Stimulated activated CD8-positive, alpha-beta memory T cell treated with anti-CD3 and anti-CD28 coated beads, Interleukin-4, amount 100 ng/mL, for 24 hours (primary cell): ENCODE data around the gene DBX1.
"Not testable (repeated sequence)": the region's sequence is repeated elsewhere in the genome, so short reads cannot be mapped to it uniquely, and the experiment has no call there.

ENCODE experiments used
- DNase-seq: peaks from one replicate; pipeline ENCODE4 v3.0.0-alpha.2; 2020; ENCODE audit warnings: low read depth

The DBX1 gene, protein sequence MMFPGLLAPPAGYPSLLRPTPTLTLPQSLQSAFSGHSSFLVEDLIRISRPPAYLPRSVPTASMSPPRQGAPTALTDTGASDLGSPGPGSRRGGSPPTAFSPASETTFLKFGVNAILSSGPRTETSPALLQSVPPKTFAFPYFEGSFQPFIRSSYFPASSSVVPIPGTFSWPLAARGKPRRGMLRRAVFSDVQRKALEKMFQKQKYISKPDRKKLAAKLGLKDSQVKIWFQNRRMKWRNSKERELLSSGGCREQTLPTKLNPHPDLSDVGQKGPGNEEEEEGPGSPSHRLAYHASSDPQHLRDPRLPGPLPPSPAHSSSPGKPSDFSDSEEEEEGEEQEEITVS

DNA sequence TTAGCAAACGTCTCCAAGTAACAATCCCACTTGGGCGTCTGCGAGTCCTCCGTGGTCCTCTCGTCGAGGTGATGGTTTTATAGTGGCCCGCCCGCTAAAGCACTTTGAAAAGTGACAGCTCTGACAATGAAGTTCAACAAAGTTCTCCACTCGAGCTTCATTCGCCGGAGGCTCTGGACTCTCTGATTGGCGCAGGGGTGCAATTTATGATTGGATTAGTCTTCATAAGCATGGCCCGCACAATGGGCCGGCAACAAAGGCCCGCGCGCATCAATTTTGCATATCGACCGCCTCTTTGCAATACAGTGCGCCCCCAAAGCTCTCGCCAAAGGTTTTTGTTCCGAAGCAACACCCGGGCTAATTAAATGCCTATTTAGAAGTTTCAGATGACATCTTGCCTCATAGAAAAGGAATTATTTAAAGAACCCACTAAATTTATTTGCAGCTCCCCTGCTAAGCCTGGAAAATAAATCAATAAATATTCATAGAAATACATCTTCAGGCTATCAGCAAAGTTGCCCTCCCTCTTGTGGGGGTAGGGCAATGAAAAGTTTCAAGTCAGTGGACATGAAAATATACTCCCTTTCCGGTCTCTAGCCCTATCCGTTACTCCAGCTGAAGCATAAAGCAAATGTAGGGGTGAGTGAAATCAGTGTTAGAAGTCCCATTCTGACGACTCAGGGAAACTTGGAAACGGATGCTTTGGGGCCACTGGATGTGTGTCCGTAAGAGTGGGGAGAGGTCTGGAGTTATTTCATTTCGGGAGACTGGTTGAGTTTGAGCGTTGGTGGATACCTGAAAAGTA, at the start of gene DBX1:
DBX1 (minus strand) TSS at position 51 of the 805 bp plus-strand sequence. CDS start 151 bp downstream, outside the sequence.
- no peak for DNase-seq

DNA sequence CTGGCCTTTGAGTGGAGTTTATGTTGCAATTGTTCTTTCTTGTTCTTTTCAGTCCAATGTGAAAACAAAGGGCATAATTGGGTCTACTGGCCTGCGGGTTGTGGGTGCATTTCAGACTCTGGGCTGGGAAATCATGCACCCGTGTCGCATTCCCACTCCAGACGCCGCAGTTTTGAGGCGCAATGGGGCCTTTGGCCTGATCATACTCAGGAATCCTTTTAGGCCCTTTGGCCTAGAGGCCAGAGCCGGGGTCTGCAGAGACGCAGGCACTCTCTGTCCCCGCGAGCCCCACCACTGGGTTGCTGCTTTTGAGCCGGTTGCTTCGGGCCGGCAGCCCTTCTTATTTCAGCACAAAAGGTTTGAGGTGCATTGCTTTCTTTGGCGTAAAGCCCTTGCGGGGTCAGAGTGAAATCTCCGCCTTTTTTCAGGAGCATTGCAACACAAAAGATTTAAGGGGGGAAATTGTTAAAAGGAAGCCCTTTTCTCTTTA, 48.4 kb upstream of the DBX1 start:
- no peak for DNase-seq

DNA sequence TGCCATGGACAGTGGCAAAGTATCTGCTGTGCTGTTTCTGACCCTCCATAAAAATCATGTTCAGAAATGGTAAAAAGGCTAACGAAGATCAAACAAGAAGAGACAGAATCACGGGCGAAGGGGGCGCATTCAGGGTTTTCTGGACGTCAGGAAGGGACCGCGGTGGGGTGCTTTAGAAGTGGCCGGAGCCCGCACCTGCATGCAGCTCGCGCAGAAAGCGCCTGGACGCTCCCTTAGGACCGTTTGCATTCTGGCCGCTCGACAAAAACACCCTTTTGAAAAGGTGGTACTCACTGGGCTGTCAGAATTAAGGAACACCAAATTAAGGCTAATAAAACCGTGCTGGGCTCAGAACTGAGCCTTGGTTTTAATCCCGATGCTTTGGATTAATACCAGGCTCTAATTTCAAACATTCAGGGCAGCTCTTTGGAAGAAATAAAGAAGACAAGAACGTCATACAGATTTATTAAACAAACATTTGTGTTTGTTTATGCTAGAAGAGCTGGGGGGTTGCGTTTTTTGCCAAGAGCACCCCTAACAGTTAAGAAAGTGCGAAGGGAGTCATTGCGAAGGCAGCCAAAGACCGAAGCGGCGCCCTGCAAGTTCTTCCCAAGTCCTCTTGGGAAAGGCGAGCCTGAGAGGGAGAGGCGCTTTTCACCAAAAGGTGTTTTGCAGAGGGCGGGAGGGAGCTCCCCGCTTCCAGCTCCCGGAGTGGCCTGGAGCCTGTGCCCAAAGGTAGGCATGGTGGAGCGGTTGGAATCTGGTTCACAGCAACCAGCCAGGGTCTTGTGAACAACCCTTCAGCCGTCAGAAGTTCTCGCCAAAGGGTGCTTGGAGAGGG, 47.7 kb upstream of the DBX1 start:
- DNase-seq = no peak

DNA sequence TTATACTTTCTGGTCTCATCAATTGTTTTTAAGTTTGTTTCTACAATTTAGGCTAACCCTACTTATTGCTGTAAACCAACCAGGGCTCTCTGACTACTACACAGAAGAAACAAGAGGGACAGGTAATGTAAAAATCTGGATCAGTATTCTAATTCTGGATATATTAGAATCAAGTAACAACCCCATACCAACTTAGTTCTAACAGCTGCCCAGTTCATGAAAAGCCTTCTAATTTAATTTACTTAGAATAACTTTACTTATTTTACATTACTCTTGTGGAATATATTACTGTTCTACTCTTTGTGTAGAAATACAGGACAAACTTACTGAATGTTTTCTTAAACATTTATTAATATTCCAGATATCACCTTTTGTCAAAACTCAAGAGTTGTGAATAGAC, 45.5 kb upstream of the DBX1 start:
- DNase-seq = no peak

DNA sequence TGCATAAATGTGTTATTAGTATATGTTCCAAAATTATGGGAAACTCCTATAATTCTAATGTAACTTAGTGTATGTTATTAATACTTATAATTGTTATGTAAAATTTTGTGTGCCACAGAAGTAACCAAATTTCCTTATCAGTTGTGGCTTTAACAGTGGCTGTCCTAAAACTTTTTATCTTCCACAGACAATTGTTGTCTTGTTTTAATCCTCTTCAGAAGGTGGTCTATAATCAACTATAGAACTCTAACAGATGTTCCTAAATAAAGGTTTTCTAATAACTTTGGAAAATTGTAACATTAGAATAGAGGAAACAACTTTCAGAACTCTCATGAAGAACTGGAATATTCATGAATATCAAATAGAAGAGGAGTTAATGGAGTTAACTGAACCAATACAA, 44.4 kb upstream of the DBX1 start:
- DNase-seq = no peak

DNA sequence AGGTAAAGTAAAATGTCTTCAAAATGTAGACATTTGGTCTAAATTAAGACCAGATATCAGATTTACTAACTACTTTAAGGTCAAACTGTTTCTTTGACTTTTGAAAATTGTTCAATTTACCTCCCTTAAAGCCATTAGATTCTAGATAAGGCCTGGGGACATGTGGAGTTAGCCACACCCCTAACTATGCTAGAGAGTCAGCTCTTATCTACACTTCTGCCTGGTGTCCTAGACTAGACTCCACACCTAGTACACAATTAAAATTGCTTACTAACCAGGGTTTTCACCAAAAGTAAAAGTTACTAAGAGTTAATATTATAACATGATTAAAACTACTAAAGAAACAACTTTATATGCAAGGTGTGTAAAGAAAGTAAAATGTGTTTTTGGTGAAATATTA, 43.6 kb upstream of the DBX1 start:
- DNase-seq = no peak

DNA sequence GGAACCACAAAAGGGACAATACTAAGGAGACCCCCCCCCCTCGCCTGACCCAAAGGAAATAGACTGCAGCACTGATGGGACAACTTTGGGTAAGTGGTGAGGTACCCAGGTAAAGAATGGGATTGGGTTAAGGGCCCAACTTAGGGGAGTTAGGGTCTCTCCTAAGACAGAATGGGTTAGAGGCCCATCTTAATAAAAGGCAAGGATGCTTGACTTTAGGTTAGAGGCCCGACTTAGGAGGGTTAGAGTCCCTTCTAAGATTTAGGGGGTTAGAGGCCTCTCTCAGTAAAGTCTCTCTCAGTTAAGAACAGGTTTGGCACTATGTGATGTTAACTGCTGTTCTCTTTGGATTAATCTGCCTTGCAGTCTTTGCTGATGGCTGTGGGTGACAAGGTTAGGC, 41.0 kb upstream of the DBX1 start:
- no peak for DNase-seq

DNA sequence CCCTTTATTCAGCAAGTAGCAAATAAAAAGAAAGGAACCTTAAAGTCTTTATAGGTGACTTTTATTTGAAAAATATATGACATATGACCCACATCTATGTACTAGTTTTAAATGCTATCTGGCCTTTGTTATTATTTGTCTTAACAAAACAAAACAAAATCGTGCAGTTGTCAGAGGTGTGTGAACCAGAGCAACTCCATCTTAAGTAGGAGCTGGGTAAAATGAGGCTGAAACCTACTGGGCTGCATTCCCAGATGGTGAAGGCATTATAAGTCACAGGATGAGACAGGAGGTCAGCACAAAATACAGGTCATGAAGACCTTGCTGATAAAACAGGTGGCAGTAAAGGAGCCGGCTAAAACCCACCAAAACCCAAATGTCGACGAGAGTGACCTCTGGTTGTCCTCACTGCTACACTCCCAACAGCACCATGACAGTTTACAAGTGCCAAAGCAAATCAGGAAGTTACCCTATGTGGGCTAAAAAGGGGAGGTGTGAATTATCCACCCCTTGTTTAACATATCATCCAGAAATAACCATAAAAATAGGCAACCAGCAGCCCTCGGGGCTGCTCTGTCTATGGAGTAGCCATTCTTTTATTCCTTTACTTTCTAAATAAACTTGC, 40.2 kb upstream of the DBX1 start:
- not testable (repeated sequence) for DNase-seq

DNA sequence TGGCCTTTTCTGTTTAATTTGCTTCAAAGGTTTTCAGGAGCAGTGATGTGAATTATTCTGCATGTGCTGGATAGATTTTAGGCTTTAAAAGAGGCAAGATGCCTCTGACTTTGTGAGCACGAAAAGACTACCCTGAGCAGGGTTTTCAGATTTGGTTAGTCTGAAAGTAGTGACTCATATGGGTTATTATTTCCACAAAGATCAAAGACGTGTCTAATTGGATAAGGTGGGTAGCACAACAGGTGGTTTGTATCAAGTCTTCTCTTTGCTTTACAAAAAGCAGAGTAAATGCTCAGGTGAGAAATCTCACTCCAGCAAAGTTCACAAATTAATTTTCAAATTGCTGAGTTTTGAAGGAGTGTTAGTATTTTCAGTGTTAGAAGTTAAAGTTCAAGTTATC, 37.6 kb upstream of the DBX1 start:
- no peak for DNase-seq

DNA sequence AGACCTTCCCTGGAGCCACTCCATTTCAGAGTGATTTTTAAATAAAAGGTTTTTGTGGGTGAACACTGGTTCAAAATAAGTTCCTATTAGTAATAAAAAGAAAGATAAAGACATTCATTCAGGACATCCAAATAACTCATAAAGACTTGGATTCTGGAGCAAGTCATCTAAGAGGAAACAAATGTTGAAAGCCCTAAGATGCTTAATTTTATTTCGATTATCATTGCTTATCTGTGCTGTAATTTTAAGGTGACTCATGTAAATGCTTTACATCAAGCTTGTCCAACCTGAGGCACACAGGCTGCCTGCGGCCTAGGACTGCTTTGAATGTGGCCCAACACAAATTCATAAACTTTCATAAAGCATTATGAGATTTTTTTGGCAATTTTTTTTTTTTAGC, 34.2 kb upstream of the DBX1 start:
- DNase-seq = no peak

DNA sequence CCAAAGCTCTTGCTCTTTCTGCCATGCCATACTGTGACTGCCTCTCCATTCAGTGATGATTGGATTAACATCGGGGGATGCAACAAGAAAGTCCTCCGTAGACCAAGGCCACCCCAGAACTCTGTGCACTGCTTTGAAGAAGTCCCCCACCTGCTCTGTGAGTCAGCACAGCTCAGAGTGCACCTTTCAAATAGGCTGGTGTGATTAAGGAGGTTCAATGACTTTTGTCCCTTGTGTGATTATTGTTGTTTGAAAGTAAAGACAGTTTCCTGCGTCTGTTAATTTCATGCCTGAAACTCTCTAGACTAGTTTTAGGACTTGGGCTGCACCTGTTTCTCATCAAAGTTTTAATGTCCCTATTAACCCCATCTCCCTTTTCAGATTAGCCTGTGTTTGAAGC, 33.0 kb upstream of the DBX1 start:
- DNase-seq = no peak

DNA sequence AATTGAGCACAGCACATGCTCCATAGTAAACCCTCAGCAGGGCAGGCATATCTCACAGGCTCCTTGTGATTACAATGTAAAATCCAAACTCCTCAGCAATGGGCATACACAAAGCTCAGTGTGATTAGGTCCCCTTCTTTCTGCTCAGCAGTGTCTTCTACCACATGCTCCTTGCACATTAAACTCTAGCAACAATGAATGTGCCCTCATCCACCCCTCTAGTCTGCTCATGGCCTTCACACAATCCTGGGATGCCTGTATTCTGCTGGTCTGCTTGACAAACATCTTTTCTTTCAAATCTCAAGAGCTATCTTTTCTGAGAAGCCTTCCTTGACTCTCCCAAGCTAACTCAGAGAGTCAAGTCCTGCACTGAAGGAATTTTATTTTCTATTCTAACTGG, 32.4 kb upstream of the DBX1 start:
- DNase-seq = no peak

DNA sequence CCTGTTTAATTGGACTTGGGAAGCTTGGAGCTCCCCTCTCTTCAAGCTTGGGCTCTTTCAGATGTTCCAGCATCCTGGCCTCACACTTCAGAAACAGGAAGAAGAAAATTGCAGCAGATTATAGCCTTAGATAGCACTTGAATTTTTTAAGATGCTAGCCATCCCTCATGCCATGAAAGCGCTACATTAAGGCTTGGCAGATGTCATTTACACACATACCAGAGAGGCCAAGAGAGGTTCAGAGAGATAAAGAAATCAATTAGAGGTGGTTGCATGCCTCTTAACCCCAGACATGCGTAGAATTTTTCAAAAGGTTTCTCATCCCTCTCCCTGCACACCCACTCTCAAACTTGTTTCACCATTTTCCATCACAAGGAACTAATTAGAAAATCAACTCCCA, 31.9 kb upstream of the DBX1 start:
- no peak for DNase-seq

DNA sequence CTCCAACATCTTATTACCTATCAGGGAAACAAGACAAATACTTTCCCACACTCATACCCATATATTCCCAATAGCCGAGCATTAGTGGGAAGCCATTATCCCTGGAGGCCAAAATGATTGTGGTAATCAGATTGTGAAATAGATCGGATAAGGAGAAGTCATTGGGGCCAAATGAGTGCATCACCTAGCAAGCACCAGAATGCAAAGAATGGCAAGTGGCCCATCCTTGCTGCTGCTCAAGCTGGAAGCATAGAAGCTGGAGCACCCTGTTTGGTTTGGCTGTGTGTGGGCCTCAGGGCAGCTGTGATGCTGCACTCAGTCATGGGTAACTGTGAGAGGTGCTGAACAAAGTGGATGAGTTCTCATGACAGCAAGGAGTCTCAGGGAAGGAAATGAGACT, 18.7 kb upstream of the DBX1 start:
- no peak for DNase-seq

DNA sequence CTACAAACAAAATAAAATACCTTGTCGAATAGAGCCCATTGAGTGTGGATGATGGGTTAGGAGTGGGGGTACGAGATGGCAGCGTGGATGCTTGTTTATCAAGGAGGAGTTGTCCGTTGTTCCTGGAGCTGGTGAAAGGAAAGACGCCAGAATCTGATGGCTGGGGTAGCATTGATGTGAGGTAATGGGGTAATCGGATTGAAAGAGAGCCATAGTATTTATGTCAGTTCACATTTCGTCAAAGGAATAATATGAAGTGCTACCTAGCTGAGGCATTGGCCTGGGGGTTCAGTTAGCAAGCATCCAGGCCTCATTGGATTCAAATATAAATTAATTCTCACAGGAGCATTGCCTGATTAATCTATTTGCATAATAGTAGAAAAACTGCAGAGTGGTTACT, 16.9 kb upstream of the DBX1 start:
- no peak for DNase-seq

DNA sequence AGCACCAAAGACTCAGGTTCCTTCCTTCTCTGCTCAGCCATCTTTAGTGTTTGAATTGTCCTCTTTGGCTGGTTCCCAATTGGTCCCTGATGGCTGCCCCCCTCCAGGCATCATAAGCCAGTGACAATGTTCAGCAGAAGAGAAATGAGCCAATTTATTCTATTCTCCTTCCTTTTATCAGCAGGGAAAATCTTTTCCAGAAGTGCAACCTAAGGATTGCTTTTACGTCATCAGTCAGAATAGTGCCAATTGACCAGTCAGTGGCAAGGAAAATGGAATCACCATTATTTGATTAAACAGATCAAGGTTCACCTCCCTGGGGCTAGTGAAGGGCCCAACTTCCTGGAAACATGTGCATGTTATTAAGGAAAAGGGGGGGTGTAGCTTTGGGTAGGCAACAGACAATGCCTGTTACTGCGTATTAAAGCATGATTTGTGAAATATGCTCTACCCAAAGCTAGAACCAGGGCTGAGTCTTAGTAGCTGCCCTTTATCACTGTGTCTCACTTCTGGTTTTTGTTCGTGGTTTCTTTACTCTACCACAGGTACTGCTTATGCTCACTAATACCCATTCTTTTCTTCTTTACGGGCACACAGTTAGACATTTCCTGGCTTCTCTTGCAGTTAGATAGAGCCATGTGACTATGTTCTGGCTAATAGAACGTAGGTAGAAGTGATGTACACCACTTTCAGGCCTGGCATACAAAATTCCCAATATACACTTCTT, 12.6 kb upstream of the DBX1 start:
- no peak for DNase-seq

DNA sequence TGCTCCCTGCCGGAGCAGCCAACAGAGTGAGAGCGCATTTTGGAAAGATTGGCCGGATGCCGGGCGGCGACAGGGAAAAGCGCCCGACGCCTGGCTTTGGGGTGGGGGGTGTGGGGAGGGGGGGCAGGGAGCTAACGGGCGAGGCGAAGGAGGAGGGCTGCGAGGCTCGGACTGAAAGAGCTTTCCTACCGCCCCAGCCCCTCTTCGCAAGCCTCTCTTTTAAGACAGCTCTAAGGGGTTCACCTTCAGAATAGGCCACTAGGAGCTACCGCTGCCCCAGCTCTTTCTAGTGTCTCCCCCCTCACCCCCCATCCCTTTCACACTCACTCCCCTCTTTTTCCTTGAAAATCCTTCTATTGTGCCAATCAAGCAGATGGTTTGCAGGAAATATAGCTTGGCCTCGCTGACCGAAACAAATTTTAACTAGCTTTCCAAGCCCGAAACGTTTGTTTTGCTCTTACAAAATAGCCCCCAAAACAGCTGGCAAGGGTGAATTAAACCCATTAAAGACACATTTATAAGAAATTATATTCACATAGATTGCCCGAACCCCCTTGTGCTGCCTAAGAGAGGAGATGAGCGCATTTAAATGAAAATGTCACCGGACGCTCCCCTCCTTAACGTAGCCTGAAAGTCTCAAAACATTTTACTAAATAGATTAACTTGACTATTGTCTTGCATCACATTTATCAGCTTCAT, 3.7 kb upstream of the DBX1 start:
- DNase-seq = no peak

DNA sequence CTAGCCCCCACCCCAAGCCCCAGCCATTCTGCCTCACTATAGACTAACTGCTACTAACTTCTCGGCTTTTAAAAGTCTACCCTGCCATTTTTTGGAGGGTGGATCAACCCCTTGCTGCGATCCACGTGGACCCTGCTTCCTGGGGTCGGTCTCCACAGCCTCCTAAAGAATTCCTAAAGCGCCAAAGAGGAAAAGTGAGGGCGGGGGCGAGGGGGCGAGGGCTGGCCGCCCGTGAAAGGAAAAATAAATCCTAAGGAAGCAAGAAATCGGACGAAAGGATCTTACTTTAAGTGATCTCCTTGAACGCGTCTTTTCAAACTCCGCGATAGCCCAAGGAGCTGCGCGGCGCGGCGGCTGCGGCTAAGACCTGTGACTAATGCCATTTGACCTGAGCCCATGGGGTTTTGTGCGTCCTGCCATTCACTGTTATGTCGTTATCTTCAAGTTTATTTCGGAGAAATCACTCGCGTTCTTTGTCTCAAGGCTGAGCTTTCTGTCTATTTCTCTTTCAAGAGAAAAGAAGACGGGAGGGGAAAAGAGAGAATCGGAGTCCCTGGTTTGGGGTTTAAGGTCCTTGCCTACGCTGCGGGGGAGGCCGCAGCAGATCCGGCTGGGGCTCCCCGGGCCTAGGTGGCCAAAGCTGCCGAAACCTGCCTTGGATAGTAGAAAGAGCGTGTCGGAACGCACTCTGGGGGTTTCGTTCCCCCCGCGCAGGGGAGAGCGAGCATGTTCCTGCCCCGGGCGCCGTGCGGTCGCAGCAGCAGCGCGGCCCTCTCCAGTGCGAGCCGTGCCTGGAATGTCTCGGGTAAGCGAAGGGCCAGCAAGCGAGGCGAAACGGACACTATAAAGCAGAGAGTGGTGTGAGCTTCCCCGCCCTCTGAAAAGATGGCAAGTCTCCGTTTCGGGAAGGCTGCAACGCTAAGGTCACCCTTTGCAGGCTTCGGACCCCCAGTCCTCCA, 2.8 kb upstream of the DBX1 start:
- no peak for DNase-seq

DNA sequence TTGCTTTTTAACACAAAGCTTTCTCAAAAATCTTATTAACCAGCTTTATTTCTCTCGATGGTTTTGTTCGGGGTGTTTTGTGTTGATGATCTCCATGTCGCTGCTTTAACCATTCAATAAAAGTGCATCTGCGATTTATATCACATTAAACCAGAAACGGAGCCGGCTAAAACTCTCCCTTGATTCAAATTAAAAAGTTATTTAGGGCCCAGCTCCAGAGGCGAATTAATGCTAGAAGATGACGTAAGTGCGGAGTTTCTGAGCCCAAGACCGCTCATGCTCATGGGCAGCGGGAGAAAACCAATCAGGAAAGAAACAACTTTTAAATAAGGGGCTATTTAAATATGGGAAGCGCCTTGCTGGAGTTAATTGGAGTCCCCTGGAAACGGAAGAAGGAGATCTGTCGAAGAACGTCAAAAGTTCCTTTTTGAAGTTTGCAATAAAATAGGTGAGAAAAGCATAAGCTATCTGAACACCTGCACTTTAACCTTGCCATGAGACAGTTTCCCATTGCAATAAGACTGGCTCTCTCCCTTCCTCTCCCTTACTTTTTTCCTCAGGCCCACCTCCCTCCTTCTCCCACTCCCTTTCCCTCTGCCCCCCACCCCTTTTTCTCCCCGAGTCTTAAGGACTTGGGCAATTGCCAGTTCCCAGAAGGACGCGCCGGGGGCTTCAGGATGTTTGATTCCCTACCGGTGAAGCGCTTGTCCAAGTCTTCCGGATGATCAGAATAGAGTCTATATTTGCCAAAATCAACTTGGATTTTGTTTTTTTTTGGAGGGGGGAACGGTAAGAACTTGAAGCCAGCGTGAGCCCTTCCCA, 1.9 kb upstream of the DBX1 start:
- DNase-seq = no peak
